Astrocyte (in vitro differentiated cells and primary cell): ENCODE measurements around the gene IRX3. TPM values are rescaled to one million over a fixed set of nuclear protein-coding genes. Genes with fewer than 3 reads are reported as not detected.

Experiments
- DNase-seq: peaks from one replicate; pipeline ENCODE4 v3.0.0-alpha.2; 2010; ENCODE audit warnings: low read depth
- FAIRE-seq: peaks from 2 replicates; lab custom pipeline; 2011; peaks lifted over from hg19 to GRCh38; lab: Jason Lieb, UNC
- H2AFZ ChIP-seq: 2 replicates; pipeline ENCODE4 v1.6.0; 2012; ENCODE audit warnings: low read depth, low read length, inconsistent platforms
- H3K27ac ChIP-seq: 2 replicates; pipeline ENCODE4 v1.5.1; 2011; ENCODE audit warnings: low read depth, low read length, inconsistent platforms
- H3K27me3 ChIP-seq: 2 replicates; pipeline ENCODE4 v1.6.0; 2011; ENCODE audit warnings: low read length, inconsistent platforms; ENCODE audit not compliant: insufficient read depth
- H3K36me3 ChIP-seq: 2 replicates; pipeline ENCODE4 v1.5.1; 2011; ENCODE audit warnings: low read length, inconsistent platforms; ENCODE audit not compliant: insufficient read depth
- H3K4me1 ChIP-seq: 2 replicates; pipeline ENCODE4 v1.5.1; 2011; ENCODE audit warnings: low read length, inconsistent platforms; ENCODE audit not compliant: insufficient read depth
- H3K4me2 ChIP-seq: 2 replicates; pipeline ENCODE4 v1.6.0; 2012; ENCODE audit warnings: low read length, inconsistent platforms
- H3K4me3 ChIP-seq: 2 replicates; pipeline ENCODE4 v1.5.1; 2011; ENCODE audit warnings: low read depth, mild to moderate bottlenecking, low read length, inconsistent platforms; ENCODE audit not compliant: insufficient read depth
- H3K79me2 ChIP-seq: 2 replicates; pipeline ENCODE4 v1.6.0; 2012; ENCODE audit warnings: mild to moderate bottlenecking, low read length, inconsistent platforms; ENCODE audit not compliant: insufficient read depth
- H3K9ac ChIP-seq: 2 replicates; pipeline ENCODE4 v1.6.0; 2012; ENCODE audit warnings: mild to moderate bottlenecking, low read length, inconsistent platforms
- H3K9me3 ChIP-seq: 2 replicates; pipeline ENCODE4 v1.5.1; 2012; ENCODE audit warnings: low read depth, mild to moderate bottlenecking, low read length, inconsistent platforms; ENCODE audit not compliant: insufficient read depth
- H4K20me1 ChIP-seq: 2 replicates; pipeline ENCODE4 v1.6.0; 2012; ENCODE audit warnings: low read length, inconsistent platforms; ENCODE audit not compliant: insufficient read depth
- H3K27ac Mint-ChIP-seq: one replicate; pipeline ENCODE4 v1.8.0; 2021; ENCODE audit warnings: mild to moderate bottlenecking, mixed read lengths; ENCODE audit not compliant: unreplicated experiment
- H3K27me3 Mint-ChIP-seq: one replicate; pipeline ENCODE4 v1.8.0; 2021; ENCODE audit warnings: low read depth, mixed read lengths; ENCODE audit not compliant: unreplicated experiment
- H3K36me3 Mint-ChIP-seq: one replicate; pipeline ENCODE4 v1.8.0; 2021; ENCODE audit warnings: low read depth, mixed read lengths; ENCODE audit not compliant: unreplicated experiment
- H3K4me1 Mint-ChIP-seq: one replicate; pipeline ENCODE4 v1.8.0; 2021; ENCODE audit warnings: low read depth, mixed read lengths; ENCODE audit not compliant: unreplicated experiment
- H3K4me3 Mint-ChIP-seq: one replicate; pipeline ENCODE4 v1.8.0; 2021; ENCODE audit warnings: mild to moderate bottlenecking, moderate library complexity, mixed read lengths; ENCODE audit not compliant: unreplicated experiment
- H3K9me3 Mint-ChIP-seq: one replicate; pipeline ENCODE4 v1.8.0; 2021; ENCODE audit warnings: mild to moderate bottlenecking, mixed read lengths; ENCODE audit not compliant: unreplicated experiment
- EZH2 ChIP-seq: IDR thresholded peaks from 2 replicates; pipeline ENCODE4 v1.6.1; 2012; ENCODE audit warnings: mild to moderate bottlenecking, low read length, inconsistent platforms; ENCODE audit not compliant: insufficient read depth
- total RNA-seq: library from RNA; stranded (reverse); gene quantifications from 2 replicates; pipeline ENCODE4 v1.2.1, GENCODE V29; 2021
- TF ChIP-seq, protein P1 (sequence below): IDR thresholded peaks from 2 replicates; pipeline ENCODE4 v1.5.1; 2011; ENCODE audit warnings: low read depth, mild to moderate bottlenecking, inconsistent platforms, low read length, moderate library complexity; ENCODE audit not compliant: insufficient read depth

Gene IRX3
- total RNA-seq, 1 donor from 2014 or later = 0.75 TPM

DNA sequence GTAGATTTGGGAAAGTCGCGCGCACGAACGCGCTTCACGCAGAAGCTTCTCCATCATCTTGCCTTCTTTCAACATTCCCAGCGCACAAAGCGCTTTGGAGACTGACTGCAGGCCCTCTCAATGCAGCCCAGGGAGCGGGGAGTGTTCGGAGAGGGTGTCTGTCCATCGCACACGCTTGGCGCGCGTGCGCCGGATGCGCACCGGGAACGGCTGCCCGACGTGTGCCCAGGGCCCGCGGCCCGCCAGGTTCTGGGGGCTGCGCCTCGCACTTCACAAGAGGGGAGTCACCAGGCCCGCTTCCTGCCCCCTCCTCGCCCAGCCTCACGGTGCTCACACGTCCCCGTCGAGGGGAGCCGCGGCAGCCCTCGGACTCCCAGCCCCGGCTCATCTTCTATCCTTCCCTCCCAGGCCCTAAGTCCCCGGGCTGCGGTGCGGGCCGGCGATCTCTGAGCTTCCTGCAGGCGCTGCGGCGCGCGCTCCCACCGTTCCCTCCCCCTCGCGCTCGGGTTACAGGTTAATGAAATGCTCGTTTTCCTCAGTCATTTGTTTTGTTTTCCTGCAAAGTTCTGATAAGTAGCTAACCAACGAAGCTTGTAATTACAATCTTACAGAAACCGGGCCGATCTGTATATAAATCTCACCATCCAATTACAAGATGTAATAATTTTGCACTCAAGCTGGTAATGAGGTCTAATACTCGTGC is 2.8 kb upstream of the IRX3 start:
- H4K20me1 ChIP-seq = peaks cover 4% of the 10 kb centered on the region
- H3K27ac ChIP-seq = no peak overlapping the region
- H3K9ac ChIP-seq = no peak overlapping the region
- Mint-ChIP-seq H3K4me3 (no peak overlapping the region), H3K27ac (peak overlapping the region; percentile 71), H3K9me3 (peaks cover 25% of the 10 kb centered on the region), H3K27me3 (peaks cover 70% of the 10 kb centered on the region), H3K36me3 (no peaks in the 10 kb centered on the region), H3K4me1 (no peaks in the 10 kb centered on the region)
- no peak overlapping the region for H2AFZ ChIP-seq
- FAIRE-seq = no peak
- no peak for TF ChIP-seq EZH2
- TF ChIP-seq, protein P1, sequence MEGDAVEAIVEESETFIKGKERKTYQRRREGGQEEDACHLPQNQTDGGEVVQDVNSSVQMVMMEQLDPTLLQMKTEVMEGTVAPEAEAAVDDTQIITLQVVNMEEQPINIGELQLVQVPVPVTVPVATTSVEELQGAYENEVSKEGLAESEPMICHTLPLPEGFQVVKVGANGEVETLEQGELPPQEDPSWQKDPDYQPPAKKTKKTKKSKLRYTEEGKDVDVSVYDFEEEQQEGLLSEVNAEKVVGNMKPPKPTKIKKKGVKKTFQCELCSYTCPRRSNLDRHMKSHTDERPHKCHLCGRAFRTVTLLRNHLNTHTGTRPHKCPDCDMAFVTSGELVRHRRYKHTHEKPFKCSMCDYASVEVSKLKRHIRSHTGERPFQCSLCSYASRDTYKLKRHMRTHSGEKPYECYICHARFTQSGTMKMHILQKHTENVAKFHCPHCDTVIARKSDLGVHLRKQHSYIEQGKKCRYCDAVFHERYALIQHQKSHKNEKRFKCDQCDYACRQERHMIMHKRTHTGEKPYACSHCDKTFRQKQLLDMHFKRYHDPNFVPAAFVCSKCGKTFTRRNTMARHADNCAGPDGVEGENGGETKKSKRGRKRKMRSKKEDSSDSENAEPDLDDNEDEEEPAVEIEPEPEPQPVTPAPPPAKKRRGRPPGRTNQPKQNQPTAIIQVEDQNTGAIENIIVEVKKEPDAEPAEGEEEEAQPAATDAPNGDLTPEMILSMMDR = no peak
- peaks cover 12% of the 10 kb centered on the region for H3K79me2 ChIP-seq
- no peaks in the 10 kb centered on the region for H3K36me3 ChIP-seq
- no peak overlapping the region for H3K4me3 ChIP-seq
- H3K4me2 ChIP-seq = no peak overlapping the region
- no peaks in the 10 kb centered on the region for H3K9me3 ChIP-seq
- DNase-seq = no peak
- H3K4me1 ChIP-seq = peaks cover 7% of the 10 kb centered on the region
- peaks cover 32% of the 10 kb centered on the region for H3K27me3 ChIP-seq

DNA sequence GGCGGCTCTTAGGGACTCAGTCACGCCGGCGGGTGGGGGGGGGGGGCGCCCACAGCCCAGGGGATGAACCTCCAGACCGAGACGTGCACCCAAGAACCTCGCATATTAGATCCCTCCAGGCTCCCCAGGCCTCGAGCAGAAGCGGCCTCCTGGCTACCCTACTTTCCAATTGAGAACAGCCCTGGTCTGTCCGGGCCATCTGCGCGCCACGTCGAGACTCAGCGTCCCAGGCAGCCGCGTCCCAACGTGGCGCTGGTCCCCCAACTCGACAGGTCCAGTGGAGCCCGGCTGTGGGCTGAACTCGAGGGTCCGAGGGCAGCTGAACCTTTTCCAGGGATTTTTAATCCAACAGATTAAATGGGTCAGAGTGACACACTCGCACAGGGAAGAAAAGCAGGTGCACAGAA is 2.3 kb upstream of the IRX3 start:
- Histone ChIP-seq H3K4me2 (no peak overlapping the region), H3K79me2 (peaks cover 17% of the 10 kb centered on the region), H3K9me3 (no peaks in the 10 kb centered on the region), H4K20me1 (peaks cover 7% of the 10 kb centered on the region), H3K36me3 (no peaks in the 10 kb centered on the region), H3K9ac (no peak overlapping the region), H3K4me1 (peaks cover 8% of the 10 kb centered on the region), H3K27me3 (peaks cover 35% of the 10 kb centered on the region), H2AFZ (no peak overlapping the region), H3K27ac (no peak overlapping the region), H3K4me3 (no peak overlapping the region)
- H3K9me3 Mint-ChIP-seq = peaks cover 22% of the 10 kb centered on the region
- H3K27me3 Mint-ChIP-seq = peaks cover 64% of the 10 kb centered on the region
- H3K27ac Mint-ChIP-seq = peak overlapping the region; percentile 7
- no peaks in the 10 kb centered on the region for H3K36me3 Mint-ChIP-seq
- H3K4me1 Mint-ChIP-seq = no peaks in the 10 kb centered on the region
- no peak for DNase-seq
- H3K4me3 Mint-ChIP-seq = no peak overlapping the region
- FAIRE-seq = no peak
- TF ChIP-seq, protein P1 = no peak
- TF ChIP-seq EZH2 = no peak
